CD14-positive monocyte (primary cell): ENCODE measurements around the gene IL21R. TPM values are rescaled to one million over a fixed set of nuclear protein-coding genes. Genes with fewer than 3 reads are reported as not detected.

Experiments used
- DNase-seq, 3 donors: peaks; one replicate each; pipeline ENCODE4 v3.0.0-alpha.2; 2011 to 2022
- H2AFZ ChIP-seq: 2 replicates; pipeline ENCODE4 v1.6.0; 2012; ENCODE audit warnings: mild to moderate bottlenecking, low read depth, low read length, inconsistent platforms; ENCODE audit not compliant: insufficient read depth, poor library complexity, severe bottlenecking
- H3K27ac ChIP-seq, 2 donors: 1 replicate in 1 of 2; 2 replicates in 1 of 2; pipeline ENCODE4 v1.5.1; 2012 to 2013; ENCODE audit warnings: low read length in 2 of 2, control low read depth in 1 of 2, inconsistent platforms in 1 of 2, low read depth in 1 of 2, mild to moderate bottlenecking in 1 of 2
- H3K27me3 ChIP-seq, 2 donors: one replicate each; pipeline versions ENCODE4 v1.6.0 to v1.6.1; 2011 to 2013; ENCODE audit warnings: low read length in 2 of 2; ENCODE audit not compliant: control insufficient read depth in 2 of 2, insufficient read depth in 2 of 2
- H3K36me3 ChIP-seq, 2 donors: replicated peaks in 1 of 2; 1 replicate in 1 of 2; 2 replicates in 1 of 2; pipeline versions ENCODE4 v1.5.1 to v1.6.1; 2012 to 2013; ENCODE audit warnings: low read length in 2 of 2, control low read depth in 1 of 2, inconsistent platforms in 1 of 2, mild to moderate bottlenecking in 1 of 2; ENCODE audit not compliant: insufficient read depth in 2 of 2, control insufficient read depth in 1 of 2
- H3K4me1 ChIP-seq, 2 donors: 1 replicate in 1 of 2; 2 replicates in 1 of 2; pipeline versions ENCODE4 v1.5.1 to v1.6.1; 2012 to 2013; ENCODE audit warnings: low read length in 2 of 2, control low read depth in 1 of 2, inconsistent platforms in 1 of 2, mild to moderate bottlenecking in 1 of 2, moderate library complexity in 1 of 2; ENCODE audit not compliant: insufficient read depth in 2 of 2, control insufficient read depth in 1 of 2
- H3K4me2 ChIP-seq: replicated peaks from 2 replicates; pipeline ENCODE3; 2012; ENCODE audit warnings: low read length, moderate library complexity, mild to moderate bottlenecking; ENCODE audit not compliant: poor library complexity, severe bottlenecking; ENCODE audit errors: extremely low read depth
- H3K4me3 ChIP-seq, 3 experiments: fragments of 200-600 bp in 1 of 3; sonication (generic) in 1 of 3; replicated peaks in 1 of 3; 1 replicate in 2 of 3; 2 replicates in 1 of 3; pipeline ENCODE4 v1.5.1; 2011 to 2013; ENCODE audit warnings: low read length in 3 of 3, mild to moderate bottlenecking in 3 of 3, control low read depth in 2 of 3, low read depth in 2 of 3, inconsistent platforms in 1 of 3, moderate library complexity in 1 of 3
- H3K79me2 ChIP-seq: 2 replicates; pipeline ENCODE4 v1.6.0; 2012; ENCODE audit warnings: mild to moderate bottlenecking, control low read depth, inconsistent platforms, low read length, moderate library complexity; ENCODE audit not compliant: insufficient read depth
- H3K9ac ChIP-seq: 2 replicates; pipeline ENCODE4 v1.6.0; 2017; ENCODE audit warnings: low read length, mild to moderate bottlenecking; ENCODE audit not compliant: insufficient read depth, poor library complexity, severe bottlenecking
- H3K9me3 ChIP-seq, 2 donors: replicated peaks in 1 of 2; 1 replicate in 1 of 2; 2 replicates in 1 of 2; pipeline versions ENCODE4 v1.5.1 to v1.6.1; 2012 to 2013; ENCODE audit warnings: low read length in 2 of 2, control low read depth in 1 of 2; ENCODE audit not compliant: control insufficient read depth in 1 of 2, insufficient read depth in 1 of 2
- H4K20me1 ChIP-seq: 2 replicates; pipeline ENCODE4 v1.6.0; 2012; ENCODE audit warnings: mild to moderate bottlenecking, low read length, control low read depth, moderate library complexity; ENCODE audit not compliant: insufficient read depth
- H3K27ac Mint-ChIP-seq, 7 donors: one replicate each; pipeline ENCODE4 v1.8.0; 2020; ENCODE audit warnings: mild to moderate bottlenecking in 7 of 7, mixed read lengths in 7 of 7, moderate library complexity in 6 of 7, inconsistent platforms in 2 of 7
- H3K27me3 Mint-ChIP-seq, 3 donors: one replicate each; pipeline ENCODE4 v1.8.0; 2021 to 2022; ENCODE audit warnings: low read depth in 3 of 3, mild to moderate bottlenecking in 3 of 3, mixed read lengths in 3 of 3, moderate library complexity in 3 of 3, inconsistent platforms in 1 of 3
- H3K36me3 Mint-ChIP-seq, 2 donors: one replicate each; pipeline ENCODE4 v1.8.0; 2020; ENCODE audit warnings: mixed read lengths in 2 of 2, inconsistent platforms in 1 of 2, mild to moderate bottlenecking in 1 of 2
- H3K4me1 Mint-ChIP-seq: one replicate; pipeline ENCODE4 v1.8.0; 2020; ENCODE audit warnings: mild to moderate bottlenecking, mixed read lengths
- H3K4me3 Mint-ChIP-seq, 2 donors: one replicate each; pipeline ENCODE4 v1.8.0; 2020; ENCODE audit warnings: mild to moderate bottlenecking in 2 of 2, mixed read lengths in 2 of 2, moderate library complexity in 1 of 2
- H3K9me3 Mint-ChIP-seq, 7 donors: one replicate each; pipeline ENCODE4 v1.8.0; 2020 to 2022; ENCODE audit warnings: mixed read lengths in 7 of 7, mild to moderate bottlenecking in 6 of 7, moderate library complexity in 6 of 7, inconsistent platforms in 2 of 7
- WGBS: methylation state at CpG from one replicate; pipeline ENCODE4 v1.1.5; 2013; ENCODE audit warnings: missing lambda C conversion rate; ENCODE audit not compliant: insufficient coverage; 5-methylcytosine and 5-hydroxymethylcytosine counted together
- intact Hi-C, 2 donors: fragments of 100-400 bp; cut with micrococcal nuclease; formaldehyde crosslinking; loops; one replicate each; pipeline versions ENCODE4 v1.15.0 to v1.15.1; 2023
- polyA plus RNA-seq, 3 donors: library from polyadenylated mRNA; depleted of rRNA in 1 of 3; unstranded in 2 of 3; stranded (reverse) in 1 of 3; fragments of 300-500 nt in 2 of 3; fragments of >200 nt in 1 of 3; fragmentation: Illumina TruSeq in 2 of 3; gene quantifications; 1 replicate in 2 of 3; 2 replicates in 1 of 3; pipeline ENCODE4 v1.2.3, GENCODE V29; 2012 to 2021
- TF ChIP-seq, protein P1 (sequence below): fragments of 200-600 bp; IDR thresholded peaks from one replicate; pipeline ENCODE4 v1.8.0; 2022; ENCODE audit warnings: antibody characterized with exemption, mild to moderate bottlenecking

Gene IL21R
- polyA plus RNA-seq, 3 donors = 1.0 to 1.7 (median 1.4) TPM

DNA sequence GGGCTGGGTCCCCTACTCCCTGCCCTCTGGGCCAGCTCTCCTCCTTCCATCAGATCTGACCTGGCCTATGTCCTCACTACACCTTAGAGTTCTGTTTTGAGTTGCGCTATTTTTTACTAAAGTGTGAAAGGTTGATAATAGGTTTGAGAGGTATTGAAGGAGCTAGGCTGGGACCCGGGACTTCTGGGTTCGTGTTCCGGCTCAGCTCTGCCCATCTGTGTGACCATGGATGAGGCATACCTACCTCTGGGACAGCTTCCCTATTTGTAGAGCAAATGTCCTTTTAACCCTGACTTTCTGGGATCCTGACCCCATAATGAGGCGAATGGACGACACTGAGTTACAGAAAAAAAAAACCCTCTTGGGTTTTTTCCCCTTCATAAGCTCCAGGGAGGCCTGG is 36.0 kb downstream of the IL21R start:
- Histone ChIP-seq H3K9ac (no peak overlapping the region), H3K4me2 (no peak overlapping the region), H3K36me3 (no peaks in the 10 kb centered on the region), H3K4me1 (no peaks in the 10 kb centered on the region), H3K27me3 (no peaks in the 10 kb centered on the region), H4K20me1 (no peaks in the 10 kb centered on the region), H3K79me2 (no peaks in the 10 kb centered on the region), H3K9me3 (no peaks in the 10 kb centered on the region), H3K27ac (no peak overlapping the region), H2AFZ (no peak overlapping the region), H3K4me3 (no peak overlapping the region)
- TF ChIP-seq, protein P1, sequence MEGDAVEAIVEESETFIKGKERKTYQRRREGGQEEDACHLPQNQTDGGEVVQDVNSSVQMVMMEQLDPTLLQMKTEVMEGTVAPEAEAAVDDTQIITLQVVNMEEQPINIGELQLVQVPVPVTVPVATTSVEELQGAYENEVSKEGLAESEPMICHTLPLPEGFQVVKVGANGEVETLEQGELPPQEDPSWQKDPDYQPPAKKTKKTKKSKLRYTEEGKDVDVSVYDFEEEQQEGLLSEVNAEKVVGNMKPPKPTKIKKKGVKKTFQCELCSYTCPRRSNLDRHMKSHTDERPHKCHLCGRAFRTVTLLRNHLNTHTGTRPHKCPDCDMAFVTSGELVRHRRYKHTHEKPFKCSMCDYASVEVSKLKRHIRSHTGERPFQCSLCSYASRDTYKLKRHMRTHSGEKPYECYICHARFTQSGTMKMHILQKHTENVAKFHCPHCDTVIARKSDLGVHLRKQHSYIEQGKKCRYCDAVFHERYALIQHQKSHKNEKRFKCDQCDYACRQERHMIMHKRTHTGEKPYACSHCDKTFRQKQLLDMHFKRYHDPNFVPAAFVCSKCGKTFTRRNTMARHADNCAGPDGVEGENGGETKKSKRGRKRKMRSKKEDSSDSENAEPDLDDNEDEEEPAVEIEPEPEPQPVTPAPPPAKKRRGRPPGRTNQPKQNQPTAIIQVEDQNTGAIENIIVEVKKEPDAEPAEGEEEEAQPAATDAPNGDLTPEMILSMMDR = no peak
- WGBS = no CpG with 5 or more reads among the region's 6 CpGs
- Mint-ChIP-seq H3K27me3 (peaks cover 4 to 10% (median 8%) of the 10 kb centered on the region in 3 donors), H3K4me3 (no peak overlapping the region), H3K27ac (peak overlapping the region in 1 of 7 donors; percentile 57), H3K9me3 (peaks cover 0 to 2% (median 0%) of the 10 kb centered on the region in 7 donors), H3K4me1 (peaks cover 4% of the 10 kb centered on the region), H3K36me3 (peaks cover 2 to 7% of the 10 kb centered on the region in 2 donors)
- DNase-seq = no peak
- intact Hi-C loops = no loop called here

DNA sequence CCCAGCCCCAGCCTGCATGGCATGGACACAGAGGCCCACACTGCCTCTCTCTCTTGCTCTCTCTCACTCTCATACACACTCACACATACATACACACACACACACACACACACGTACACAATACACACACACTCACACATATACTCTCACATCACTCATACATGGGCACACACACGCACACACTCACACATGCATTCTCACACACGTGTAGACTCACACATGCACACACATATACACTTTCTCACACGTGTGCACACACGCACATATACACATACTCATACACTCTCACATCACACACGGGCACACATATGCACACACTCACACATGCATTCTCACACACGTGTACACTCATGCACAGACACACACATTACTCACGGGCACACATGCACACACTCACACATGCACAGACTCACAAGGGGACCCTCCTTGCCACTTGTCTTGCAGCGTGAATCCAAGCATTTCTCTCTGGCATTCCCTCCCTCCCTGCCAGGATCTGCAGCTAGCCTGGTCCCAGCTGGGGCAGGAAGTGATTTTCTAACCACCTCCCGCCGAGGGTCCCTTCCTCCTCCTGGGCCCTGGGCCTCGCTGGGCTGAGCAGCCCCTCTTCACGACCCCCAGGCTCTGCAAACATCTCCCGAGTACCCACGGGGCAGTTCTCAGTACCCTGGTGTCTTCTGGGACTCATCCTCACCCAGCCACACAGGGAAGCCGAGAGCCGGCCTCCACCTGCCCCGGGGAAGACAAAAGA is 37.5 kb downstream of the IL21R start:
- peaks cover 0 to 6% of the 10 kb centered on the region in 2 donors for H3K36me3 ChIP-seq
- Mint-ChIP-seq H3K4me1 (no peaks in the 10 kb centered on the region), H3K4me3 (no peak overlapping the region), H3K9me3 (peaks cover 4 to 7% (median 5%) of the 10 kb centered on the region in 7 donors), H3K36me3 (peaks cover 4 to 11% of the 10 kb centered on the region in 2 donors), H3K27me3 (peaks cover 3 to 6% (median 4%) of the 10 kb centered on the region in 3 donors), H3K27ac (no peak overlapping the region)
- peaks cover 5 to 6% of the 10 kb centered on the region in 2 donors for H3K9me3 ChIP-seq
- H3K4me2 ChIP-seq = no peak overlapping the region
- H3K9ac ChIP-seq = no peak overlapping the region
- TF ChIP-seq, protein P1 = no peak
- H2AFZ ChIP-seq = no peak overlapping the region
- no peaks in the 10 kb centered on the region for H3K79me2 ChIP-seq
- DNase-seq = no peak
- H3K27ac ChIP-seq = no peak overlapping the region
- 69% methylated on average over 13 of the region's 18 CpGs for WGBS
- H3K27me3 ChIP-seq = no peaks in the 10 kb centered on the region
- no peaks in the 10 kb centered on the region for H4K20me1 ChIP-seq
- intact Hi-C loops = no loop called here
- no peaks in the 10 kb centered on the region for H3K4me1 ChIP-seq
- no peak overlapping the region for H3K4me3 ChIP-seq
